Right ventricle myocardium inferior (tissue), 1 donor: Measurements from ENCODE around the gene UBL5. TPM values are rescaled to one million over a fixed set of nuclear protein-coding genes. Genes with fewer than 3 reads are reported as not detected.

Source experiments
- ATAC-seq: fragments of 200-7000 bp; cut with Tn5 transposase; one replicate; pipeline ENCODE4 v1.9.1; 2020; ENCODE audit warnings: mild to moderate bottlenecking, moderate library complexity
- DNase-seq: peaks from one replicate; pipeline ENCODE4 v3.0.0; 2021; ENCODE audit errors: missing footprints
- intact Hi-C: fragments of 100-400 bp; cut with DNase I; formaldehyde crosslinking; loops from one replicate; pipeline ENCODE4 v1.11.0; 2022
- total RNA-seq: library from RNA; stranded (reverse); fragmentation: NEBNext Ultra II Directional; extraction: Animal tissue kit (Norgen Biotek cat#: 25700); gene quantifications from one replicate; pipeline ENCODE4 v1.2.1, GENCODE V29; 2021
- donor health status: DM: no; HTN: yes; CAD: no; lungs with severe emphysema.

Gene UBL5
- total RNA-seq, 1 donor from 2014 or later: 581 TPM

DNA sequence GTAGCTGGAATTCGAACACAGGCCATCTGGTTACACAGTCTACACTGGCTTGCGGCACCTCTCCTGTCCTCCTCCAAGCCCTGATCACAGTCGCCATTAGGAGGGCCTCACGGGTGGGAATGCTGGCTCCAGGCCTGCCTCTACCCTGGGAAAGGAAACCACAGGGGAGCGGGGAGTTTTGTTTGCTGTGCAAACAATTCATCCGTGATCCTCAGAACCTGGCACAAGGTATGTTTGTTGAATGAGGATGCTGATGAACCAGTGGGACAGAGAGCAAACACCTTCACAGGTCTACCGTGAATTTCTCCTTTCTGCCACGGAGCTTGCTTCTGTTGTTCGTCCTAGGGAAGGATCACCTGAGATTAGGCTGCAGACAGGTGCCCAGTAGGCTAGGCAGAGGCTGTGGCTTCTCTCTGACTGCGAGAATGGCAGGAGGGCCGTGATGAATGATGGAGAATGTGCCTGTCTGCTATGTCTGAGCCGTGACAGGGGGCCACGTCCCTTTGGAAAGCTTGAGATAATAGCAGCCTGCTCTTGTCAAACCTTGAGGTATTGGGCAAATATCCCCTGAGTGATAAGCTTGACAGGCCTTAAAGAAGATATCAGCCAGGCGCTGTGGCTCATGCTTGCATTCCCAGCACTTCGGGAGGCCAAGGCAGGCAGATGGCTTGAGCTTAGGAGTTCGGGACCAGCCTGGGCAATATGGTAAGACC lies 44.1 kb downstream of the UBL5 start:
- DNase-seq (no peak), ATAC-seq (no peak)
- intact Hi-C loops: no loop called here

- intact Hi-C loops: no loop called here
- no peak for DNase-seq
- no peak for ATAC-seq
Observed at GRCh38 chr19:9872618-9873242, 45.0 kb downstream of the UBL5 start.

DNA sequence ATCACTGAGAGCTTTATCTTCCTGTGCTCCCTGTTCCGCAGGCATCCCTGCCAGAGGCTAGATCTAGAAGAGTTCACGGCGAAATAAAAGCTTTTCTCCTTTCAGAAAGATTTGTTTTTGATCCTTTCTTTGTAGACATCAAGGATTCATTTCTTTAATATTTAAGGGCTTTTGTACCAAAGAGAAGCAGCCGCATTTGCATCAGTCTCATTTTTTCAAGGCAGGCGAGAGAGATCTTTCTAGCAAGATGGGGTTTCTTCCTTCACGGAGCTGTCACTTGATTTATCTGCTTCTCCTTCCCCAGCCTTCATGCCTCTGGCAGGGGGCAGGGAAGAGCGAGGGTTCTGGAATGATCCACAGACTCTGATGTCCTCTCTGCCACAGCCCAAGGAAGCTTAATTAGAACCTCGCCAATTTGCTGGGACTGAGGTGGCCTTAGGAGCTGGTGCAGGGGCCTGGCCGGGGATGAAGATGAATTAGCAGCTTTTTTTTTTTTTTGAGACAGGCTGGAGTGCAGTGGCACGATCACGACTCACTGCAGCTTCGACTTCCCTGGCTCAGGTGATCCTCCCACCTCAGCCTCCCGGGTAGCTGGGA lies 47.4 kb downstream of the UBL5 start:
- intact Hi-C loops: no loop called here
- ATAC-seq: no peak
- no peak for DNase-seq

DNA sequence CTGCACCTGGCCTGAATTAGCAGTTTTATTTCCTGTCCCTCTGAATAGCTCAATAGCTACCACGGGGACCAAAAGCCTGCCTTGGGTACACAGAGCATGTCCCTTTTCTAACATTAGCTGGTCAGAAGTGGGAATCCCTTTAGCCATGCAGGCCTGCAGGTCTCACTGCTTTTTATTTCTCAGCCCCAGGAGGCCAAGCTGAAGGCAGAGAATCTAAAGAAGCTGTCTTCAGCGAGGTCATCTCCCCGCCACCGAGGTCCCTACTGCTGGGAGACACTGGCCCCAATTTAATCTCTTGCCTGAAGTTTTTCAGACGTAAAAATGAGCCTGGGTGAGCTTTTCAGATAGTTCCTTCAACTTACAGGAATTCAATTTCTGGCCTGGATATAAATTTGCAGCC lies 48.1 kb downstream of the UBL5 start:
- DNase-seq (no peak), ATAC-seq (no peak)
- intact Hi-C loops: no loop called here

- no peak for ATAC-seq
- no peak for DNase-seq
- intact Hi-C loops: no loop called here
Observed at GRCh38 chr19:9877780-9878510, 50.2 kb downstream of the UBL5 start.

GRCh38 chr19:9878511-9879196 lies 50.9 kb downstream of the UBL5 start:
- no peak for ATAC-seq
- intact Hi-C loops: no loop called here

More at GRCh38 chr19:9878511-9879196, 50.9 kb downstream of the UBL5 start:
- no peak for DNase-seq

Other genes starting within 250 kb of the UBL5 start
- 20.7 TPM for gene ZNF121, start 243.4 kb upstream of the UBL5 start, total RNA-seq
- gene ZNF561, start 206.7 kb upstream of the UBL5 start, total RNA-seq: 20.3 TPM
- gene ZNF562, start 152.8 kb upstream of the UBL5 start, total RNA-seq: 21.7 TPM
- 9.3 TPM for gene ZNF846, start 59.2 kb upstream of the UBL5 start, total RNA-seq
- gene FBXL12, start 8.8 kb upstream of the UBL5 start, total RNA-seq: 10.4 TPM
- 89.2 TPM for gene PIN1, start 7.4 kb downstream of the UBL5 start, total RNA-seq
- gene OLFM2, start 108.6 kb downstream of the UBL5 start, total RNA-seq: 2.2 TPM
- 10.4 TPM for gene COL5A3, start 182.6 kb downstream of the UBL5 start, total RNA-seq
- gene RDH8, start 185.6 kb downstream of the UBL5 start, total RNA-seq: not detected